Fibroblast of skin of abdomen (primary cell): Measurements from ENCODE around the gene GPSM1.

Experiments used
- DNase-seq: peaks from one replicate; pipeline ENCODE4 v3.0.0-alpha.2; 2013

GPSM1 gene

DNA sequence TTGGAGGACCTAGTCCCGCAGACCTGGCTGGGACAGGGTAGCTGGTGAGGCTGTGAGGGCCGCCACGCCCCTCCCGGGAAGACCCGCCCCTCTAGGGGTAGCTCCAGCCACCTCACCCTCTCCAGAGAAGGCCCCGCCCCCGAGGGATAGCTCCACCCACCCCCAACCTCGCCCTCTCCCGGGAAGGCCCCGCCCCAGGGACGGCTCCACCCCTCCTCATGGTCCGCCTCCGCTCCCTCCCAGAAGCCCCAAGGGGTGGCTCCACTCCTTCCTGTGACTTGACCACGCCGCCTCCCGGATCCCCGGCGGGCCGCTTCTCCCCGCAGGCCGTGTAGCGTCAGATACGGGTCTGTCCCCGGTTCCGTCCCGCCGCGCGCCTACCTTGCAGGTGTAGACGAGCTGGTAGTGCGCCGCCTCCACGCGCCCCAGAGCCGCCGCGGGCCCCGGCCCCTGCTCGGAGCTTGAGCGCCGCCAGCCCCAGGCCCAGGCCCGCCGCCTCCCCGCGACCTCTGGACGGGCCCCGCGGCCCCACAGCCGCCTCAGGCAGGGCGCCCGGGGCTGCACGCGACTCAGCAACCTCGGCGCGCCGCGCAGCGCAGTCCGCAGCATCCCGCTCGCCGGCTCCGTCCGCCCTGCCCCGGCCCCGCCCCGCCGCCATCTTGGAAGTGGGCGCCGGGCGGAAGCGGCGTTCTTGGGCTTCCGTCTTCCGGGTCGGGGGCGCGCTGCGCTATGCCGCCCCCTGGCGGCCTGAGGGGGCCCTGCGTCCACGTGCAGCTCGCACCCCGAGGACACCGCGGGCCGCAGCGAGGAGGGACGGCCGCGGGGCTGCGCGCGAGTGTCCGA lies 36.0 kb downstream of the GPSM1 start, which contains the start of gene DNLZ:
Gene DNLZ, minus strand, starts transcription at position 639 of the 843 bp plus-strand sequence. Its CDS starts 30 bp downstream, at position 609.
- peak; percentile 95 for DNase-seq

DNA sequence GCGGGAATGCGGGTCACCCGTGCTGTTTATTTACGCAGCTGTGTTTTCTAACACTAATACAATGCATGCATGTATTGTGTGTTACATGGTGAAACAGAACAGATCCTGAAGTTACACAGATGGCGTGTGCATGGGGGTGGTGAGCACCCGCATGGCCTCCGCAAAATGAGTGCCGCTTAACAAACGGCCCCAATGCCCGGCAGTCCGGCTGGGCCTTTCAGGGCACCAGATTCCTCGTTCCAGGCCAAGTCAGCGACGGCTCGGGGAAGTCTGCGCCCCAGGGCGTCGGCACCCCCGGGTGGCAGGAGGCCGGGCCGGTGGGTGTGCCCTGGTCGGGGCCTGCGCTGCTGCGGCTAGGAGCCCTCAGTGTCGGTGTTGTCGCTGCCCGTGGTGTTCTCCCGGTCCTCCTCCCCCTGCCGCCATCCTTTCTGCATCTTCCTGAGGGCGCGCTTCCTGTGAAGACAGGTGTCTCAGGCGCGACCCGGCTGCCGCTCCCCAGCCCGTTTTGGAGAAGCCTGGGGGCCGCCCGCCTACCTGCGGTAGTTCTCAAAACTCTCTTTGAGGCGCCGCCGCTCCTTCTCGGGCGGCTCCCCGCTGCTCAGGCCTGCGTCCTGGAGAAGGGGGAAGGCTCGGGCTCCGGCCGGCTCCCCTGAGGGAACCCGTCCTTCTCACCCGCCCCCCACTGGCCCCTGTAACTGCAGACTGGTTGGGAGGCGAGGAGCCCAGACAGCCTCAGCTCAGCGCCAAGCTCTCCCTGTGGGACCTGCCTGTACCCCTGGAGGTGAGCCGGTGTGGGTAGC lies 36.8 kb downstream of the GPSM1 start:
- no peak for DNase-seq

DNA sequence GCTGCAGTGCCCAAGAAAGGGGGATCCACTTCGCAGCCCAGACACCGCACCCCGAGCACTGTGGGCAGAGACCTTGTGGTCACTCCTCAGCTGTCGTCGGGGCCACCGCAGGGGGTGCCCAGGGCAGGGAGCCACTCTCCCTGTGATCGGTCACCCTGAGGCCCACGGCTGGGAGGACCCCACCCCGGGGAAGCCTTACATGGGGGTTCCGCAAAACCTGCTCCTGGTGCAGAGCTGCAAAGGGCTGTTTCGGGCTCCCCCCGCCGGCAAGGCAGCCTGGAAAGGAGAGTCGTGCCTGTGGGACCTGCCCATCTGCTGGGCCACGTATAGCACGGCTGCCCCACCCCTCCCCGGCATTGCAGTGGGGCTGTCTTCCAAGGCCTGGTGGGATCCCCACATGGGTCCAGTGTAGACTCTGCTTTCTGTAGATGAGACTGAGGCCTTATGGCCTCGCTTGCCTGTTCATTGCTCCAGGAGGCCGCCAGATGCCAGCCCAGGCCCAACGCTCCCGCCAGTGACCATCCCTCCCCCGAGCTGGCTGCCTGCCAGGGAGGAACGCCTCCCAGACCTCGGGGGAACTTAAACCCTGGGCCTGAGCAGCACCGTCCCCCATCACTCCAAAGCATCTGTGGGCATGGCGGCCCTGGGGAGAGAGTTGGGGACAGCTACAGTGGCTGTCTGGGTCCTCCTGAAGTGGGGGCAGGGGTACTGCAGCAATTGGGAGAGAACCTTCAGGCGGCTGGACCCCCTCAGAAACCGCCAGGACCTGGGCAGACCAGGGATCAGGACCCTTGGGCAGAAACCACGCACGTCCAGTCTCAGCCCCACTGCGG lies 37.8 kb downstream of the GPSM1 start:
- DNase-seq: no peak

DNA sequence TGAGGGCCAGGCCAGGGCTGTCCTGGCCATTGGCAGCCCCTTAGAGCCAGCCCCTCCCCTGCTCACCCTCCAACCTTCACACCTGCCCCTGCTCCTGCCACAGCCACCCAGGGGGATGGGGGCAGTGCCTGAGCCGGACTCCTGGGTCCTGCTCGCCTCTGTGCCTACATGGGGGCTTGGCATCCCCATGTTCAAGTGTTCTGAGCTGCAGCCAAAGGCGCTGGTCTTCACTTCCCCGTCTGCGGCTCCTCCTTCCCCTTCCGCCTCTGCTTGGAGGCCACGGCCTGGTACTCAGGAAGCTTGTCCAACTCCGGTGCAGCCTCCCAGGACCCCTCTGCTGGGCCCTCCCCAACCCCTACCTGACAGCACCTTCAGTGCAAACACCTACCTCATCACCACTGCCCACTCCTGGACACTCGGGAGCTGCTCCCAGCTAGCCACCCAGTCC lies 38.5 kb downstream of the GPSM1 start:
- no peak for DNase-seq

DNA sequence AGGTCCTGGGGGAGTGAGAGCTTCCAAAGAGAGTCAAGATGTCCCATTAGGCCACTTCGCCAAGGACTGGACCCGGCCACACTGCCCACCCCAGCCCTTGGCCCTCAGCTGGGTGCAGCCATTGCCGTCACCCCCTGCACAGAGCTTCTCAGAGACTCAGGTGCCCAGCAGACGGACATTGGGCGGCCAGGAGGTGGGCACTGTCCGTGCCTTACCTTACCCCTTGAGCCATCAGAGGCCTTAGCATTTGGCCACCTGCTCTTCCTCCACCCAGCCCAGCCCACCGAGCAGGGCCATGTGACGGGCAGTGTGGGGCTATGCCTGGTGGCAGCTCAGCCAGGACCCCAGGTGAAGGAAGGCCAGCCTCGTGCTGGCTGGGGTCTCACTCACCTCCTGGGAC lies 39.5 kb downstream of the GPSM1 start:
- no peak for DNase-seq

DNA sequence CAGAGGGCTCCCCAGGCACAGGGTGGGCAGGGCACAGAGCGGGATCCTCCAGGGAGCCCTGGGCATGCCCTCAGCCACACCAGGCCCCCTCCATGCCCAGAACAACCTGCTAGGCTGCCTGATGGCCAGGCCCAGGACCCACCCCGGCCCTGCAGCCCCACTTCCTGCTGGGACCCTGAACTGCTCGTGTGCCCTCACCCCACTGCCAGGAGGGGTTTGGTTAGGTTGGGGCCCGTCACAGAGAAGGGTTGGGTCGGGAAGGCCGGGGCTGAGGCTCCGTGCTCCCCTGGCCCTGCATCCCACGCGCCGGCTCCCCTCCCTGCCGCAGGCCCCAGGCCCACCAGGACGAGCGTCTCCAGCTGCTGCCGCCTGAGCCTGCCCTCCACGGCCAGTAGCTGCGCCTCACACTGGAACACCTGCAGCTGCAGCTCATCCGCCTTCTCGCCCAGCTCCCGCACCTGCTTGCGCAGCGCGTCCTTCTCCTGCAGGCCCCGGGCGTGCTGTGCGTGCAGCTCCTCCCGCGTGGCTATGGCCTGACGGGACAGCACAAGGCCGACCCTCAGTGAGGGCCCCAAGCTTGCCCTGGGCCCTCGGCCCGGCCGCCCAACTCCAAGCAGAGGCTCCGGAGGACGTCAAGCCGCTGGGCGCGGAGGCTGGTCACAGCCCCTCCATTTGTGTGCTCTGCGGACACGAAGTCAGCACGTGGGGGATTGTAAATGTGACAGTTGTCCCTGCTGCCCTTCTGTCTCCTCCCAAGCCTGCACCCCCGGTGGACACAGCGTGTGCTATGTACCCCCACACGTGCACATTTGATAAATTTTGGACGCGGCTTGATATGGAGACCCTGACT lies 40.2 kb downstream of the GPSM1 start:
- no peak for DNase-seq

DNA sequence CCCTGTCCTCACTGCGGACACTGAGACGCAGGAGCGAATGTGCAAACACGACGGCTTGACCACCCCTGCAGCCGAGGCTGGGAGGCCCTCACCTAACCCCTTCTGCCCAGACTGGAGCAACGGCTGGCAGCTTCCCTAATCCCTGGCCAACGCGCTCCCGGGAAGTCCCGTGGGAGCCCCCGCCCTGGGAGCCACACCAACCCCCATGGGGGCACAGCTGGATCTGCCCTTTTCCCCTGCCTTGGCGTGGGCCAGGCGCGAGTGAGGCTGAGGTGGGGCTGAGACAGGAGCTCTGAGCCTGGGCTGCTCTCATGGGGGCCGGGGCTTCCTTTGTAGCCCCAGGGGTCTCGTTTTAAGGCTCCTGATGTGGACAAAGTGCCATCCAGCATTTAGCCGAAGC lies 40.9 kb downstream of the GPSM1 start:
- no peak for DNase-seq

DNA sequence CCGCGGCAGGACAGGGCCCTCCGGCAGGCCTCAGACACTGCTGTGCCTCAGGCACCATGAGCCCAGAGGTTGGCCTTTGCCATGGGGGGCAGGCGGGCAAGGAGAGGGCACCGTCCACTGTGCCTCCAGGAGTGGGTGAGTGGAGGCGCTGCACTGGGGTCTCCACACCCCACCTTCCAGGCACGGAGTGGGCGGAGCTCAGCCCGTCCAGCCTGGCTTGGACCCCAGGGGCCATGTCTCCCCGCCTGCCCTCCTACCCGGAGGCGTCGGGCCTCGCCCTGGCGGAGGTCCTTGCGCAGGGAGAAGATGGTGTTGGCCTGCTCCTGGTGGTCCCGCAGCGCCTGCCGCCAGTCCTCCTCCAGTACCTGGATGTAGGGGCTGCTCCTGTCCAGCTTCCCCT lies 42.7 kb downstream of the GPSM1 start:
- DNase-seq: no peak

DNA sequence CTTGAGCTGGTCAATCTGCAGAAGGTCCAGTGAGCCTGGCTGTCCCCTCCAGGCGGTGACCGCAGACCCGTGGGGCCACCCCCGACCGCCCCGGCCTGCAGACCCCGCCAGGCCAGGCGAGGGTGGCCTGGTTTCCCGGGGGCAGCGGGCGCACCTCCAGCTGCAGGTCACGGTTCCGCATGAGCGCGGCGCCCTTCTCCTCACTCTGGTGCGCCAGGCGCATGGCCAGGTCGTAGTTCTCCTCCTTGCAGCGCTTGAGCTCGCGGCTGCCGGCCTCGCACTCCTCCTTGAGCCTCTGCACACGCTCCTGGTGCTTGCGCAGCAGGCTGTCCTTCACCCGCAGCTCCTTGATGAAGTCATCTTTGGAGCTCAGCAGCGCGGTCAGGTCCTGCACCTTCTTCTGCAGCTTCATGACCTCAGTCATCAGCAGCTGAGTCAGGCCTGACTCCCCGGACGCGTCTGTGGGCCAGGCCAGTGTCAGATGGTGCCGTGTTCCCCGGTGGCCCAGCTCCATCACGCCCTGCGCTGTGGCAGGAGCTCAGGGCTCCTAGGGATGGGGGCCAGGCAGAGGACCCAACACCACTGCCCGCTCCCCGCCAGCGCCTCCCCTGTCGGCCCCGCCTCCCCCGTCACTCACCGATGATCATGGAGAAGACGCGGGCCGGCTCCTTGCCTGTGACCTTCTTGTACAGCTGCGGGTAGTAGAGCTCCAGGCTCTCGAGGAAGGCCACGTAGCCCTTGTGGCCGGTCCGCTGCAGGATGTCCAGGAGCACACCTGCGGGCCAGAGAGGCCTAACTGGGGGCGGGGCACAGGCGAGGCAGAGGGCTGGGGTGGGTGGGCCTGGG lies 43.6 kb downstream of the GPSM1 start:
- no peak for DNase-seq

DNA sequence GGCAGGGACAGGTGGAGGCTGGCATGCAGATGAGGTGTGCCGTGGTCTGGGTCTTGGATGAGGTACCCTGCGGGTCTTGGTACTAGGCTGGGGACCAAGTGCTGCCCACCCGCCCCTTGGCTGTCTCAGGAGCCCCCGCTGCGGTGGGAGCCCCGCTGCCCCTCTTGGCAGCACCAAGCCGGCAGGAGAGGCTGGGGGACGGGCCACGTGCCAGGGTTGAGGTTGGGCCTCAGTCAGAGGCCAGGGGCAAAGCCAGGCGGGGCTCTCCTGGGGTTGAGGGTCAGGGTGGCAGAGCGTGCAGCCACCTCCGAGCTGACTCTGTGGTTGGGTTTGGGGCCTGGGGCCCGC lies 44.2 kb downstream of the GPSM1 start:
- no peak for DNase-seq

DNA sequence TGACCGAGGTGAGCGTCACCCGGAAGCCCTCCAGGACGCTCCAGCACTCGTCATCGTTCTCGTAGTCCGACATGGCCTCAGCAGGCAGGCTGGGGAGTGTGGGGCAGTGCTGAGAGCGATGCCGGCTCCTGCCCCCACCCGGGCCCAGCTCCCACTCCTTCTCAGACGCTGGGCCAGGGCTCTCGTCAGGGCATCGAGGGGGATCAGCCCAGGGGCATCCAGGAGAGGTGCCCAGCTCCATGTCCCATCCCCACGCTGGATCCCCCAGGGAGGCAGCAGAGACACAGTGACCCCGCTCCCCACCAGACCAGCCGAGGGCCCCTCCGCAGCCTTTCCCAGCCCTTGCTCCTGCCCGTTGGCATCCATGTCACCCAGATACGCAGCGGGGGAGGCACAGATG lies 44.7 kb downstream of the GPSM1 start:
- DNase-seq: no peak

DNA sequence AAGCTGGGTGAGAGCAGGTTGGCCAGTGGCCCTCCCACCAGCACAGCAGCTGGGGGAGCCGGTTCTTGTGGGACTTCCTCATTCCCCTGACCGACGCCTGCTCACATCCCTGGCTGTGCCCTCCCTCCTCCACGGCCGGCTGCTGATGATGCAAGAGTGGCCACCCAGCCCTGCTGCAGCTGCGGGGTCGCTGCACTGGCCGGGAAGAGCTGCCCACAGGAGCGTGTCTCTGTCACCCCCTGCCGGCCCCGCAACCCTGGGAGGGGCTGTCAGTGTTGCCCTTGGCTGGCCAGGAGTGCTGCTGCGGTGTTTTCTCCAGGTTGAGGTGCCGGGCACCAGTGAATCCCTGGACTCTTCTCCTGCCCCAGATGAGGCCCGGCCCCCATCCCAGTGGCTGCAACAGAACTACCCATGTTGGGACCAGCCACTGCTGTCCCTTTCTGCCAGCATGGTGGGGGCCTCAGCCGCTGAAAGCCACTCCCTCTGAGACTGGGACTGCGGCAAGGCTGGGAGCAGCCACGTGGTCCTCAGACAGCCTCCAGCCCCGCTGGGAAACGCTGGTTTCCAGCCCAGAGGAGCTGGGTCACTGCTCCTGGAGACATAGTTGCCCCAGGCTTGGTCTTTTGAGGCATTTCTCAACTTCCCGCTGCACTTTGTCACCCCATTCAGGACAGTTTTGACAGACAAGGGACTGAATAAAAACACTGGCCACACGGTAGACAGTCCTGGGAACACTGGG lies 45.4 kb downstream of the GPSM1 start:
- DNase-seq: peak; percentile 70

DNA sequence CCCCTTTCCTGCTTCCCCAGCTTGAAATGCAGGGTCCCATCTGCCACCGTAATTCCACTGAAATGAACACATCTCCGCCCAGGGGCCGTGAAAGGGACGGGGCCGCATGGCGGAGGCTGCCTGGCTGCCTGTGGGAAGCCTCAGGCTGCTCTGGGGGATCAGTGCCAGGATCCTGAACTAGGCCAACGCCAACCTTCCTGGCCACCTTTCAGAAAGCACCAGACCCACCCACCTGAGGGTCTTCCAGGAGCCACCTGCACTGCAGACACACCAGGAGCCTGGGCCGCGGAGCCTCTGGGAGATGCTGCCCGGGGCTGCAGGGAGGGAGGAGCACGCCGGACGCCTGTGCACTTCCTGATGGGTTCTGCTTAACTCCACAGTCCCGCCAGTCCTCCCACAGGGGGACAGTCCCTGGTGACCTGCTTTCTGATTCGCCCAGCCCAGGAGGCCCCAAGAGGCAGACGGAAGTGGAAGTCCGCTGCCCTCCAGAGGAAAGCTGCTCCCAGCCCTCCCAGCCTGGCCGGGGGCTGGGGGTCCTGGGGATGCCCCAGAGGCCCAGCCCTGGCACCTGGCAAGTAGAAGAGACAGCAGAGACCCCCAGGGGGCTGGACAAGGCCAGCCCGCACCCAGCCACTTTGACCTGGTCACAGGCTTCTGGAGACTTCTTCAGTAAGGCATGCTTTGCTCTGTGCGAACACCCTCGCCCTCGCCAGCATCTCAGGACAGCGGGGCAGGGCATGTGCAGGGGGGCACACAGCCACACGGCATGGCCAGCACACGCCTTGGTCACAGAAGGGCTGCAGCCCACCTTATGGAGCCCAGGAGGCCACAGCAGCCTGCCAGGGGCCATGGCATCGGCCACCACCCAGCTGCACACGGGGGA lies 46.2 kb downstream of the GPSM1 start, which contains the start of gene CARD9:
Gene CARD9, minus strand, starts transcription at position 370 of the 883 bp plus-strand sequence. CDS start 1,591 bp downstream, outside the sequence.
- no peak for DNase-seq

DNA sequence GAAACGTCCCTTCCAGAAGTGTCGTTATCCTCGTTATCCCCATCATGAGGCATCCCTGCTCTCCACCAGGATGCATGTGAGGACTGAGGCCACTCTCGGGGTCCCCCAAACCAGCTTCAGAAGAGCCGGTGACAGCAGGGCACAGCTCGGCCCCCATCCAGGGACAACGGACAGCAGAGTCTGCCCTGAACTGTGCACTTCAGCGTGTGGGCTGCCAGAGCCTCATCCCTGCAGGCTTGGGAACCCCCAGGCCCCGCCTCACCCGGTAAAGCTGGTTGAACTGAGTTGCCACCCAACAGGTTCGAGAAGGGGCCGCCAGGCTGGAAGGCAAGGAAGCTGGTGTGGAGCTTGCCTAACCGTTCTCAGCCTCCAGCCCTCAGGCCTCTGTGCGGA lies 46.8 kb downstream of the GPSM1 start:
- no peak for DNase-seq

DNA sequence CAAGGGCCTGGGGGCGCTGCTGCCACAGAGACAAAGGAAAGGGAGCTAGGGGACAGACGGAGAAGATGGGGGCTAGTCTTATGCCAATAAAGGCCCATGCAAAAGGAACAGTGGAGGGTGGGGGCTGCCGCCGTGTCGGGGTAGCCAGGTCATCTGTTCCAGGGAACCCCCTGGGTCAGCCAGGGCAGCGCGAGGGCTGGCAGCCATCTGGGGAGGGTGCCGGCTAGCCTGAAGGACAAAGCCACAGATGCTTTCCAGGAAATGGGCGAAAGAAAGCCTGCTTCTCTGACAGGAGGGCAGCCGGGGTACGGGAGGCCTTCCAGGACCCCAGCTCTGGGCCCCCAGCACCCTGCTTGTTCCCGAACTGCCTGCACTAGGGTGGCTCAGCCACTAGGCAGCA lies 47.8 kb downstream of the GPSM1 start:
- DNase-seq: no peak

DNA sequence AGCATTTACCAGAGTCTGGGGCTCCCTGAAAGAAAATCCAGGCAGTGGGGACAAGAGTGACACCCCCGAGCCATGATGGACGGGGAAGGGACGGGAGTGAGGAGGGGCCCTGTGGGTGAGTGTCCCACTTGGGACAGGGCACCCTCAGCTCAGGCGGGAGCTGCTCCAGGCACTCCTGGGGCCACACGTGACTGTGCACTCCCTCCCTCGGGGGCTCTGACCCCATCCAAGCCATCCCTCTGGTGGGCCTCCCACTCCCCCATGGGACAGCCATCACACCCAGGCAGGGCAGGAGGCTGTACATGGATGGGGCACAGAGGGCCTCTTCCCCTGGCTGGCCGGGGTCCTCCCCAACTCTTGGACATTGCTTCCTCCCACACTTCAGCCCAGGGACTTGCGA lies 49.1 kb downstream of the GPSM1 start:
- DNase-seq: no peak

DNA sequence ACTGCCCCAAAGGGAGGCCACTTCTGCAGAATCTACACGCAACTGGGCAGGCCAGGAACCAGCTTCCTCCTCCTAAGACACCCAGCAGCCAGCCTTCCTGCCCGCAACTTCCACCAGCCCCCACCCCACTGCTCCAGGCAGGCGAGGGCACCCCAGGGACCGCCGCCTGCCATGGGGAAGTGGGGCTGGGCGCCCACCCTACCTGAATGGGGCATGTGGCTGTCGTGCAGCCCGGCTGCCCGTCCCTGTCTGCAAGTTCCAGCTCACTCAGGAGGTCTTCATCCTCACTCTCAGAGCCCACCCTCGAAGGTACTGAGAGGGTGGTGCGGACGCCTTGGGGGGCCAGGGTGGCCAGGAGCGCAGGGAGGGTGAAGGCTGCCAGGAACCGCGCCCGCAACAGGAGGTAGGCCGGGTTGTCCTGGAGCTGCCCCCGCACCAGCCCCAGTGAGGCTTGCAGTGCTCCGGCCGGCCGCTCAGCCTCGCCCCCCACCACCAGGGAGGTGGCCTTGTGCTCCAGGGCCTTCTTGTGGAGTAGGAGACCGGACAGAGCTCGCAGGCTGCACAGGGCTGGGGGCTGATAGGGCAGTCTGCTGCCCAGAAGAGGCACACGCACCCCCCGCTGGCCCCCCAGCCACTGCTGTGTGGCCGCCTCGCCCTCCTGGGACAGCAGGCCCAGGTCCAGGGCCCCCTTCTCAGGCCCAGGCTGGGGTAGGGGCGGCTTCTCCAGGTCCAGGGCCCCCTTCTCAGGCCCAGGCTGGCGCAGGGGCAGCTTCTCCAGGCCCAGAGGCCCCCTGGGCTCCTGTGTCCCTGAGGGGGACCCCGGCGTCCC lies 50.2 kb downstream of the GPSM1 start:
- no peak for DNase-seq
